ENCODE measurements around the gene UNK. TPM values are rescaled to one million over a fixed set of nuclear protein-coding genes. Genes with fewer than 3 reads are reported as not detected.

UNK gene
- total and polyA plus RNA-seq, 9 of the 15 experiments (the other 6 are each of a cell fraction or from before 2014, with no cell fraction given), result 12.8 to 38.6 (median 24.8) TPM

- TF ChIP-seq WHSC1 (IDR thresholded peaks at IDR 0.05; ENCODE audit: low read length) (no peak), ZNF511 (CRISPR knock-in tag; IDR thresholded peaks at IDR 0.05) (no peak), ZBTB17 (CRISPR knock-in tag; IDR thresholded peaks at IDR 0.05) (peak; percentile 90), ZNF347 (CRISPR knock-in tag; IDR thresholded peaks at IDR 0.05; ENCODE audit: low read depth) (no peak), NR3C1 (CRISPR knock-in tag; IDR thresholded peaks at IDR 0.05) (no peak), ZNF780A (CRISPR knock-in tag; IDR thresholded peaks at IDR 0.05) (no peak), SMARCC2 (IDR thresholded peaks at IDR 0.05; ENCODE audit: low read depth) (no peak), TBP (optimal IDR thresholded peaks at IDR 0.05; ENCODE audit: low read depth, low read length) (no peak), SMARCA4 (IDR thresholded peaks at IDR 0.05) (0 out of 2 replicates have a peak, but pooled peaks have one; percentile 36), PHF20 (IDR thresholded peaks at IDR 0.05; ENCODE audit: partially characterized antibody) (no peak), CAMTA2 (CRISPR knock-in tag; conservative IDR thresholded peaks at IDR 0.05) (no peak), NELFE (IDR thresholded peaks at IDR 0.05; ENCODE audit: insufficient read depth, insufficient read length) (no peak), ZBTB5 (IDR thresholded peaks at IDR 0.05) (no peak), E2F6 (IDR thresholded peaks at IDR 0.05; ENCODE audit: borderline replicate concordance in 1 of 2, extremely low read depth in 1 of 2, insufficient read depth in 1 of 2, insufficient read length in 1 of 2, low read depth in 1 of 2, low read length in 1 of 2, poor library complexity in 1 of 2, severe bottlenecking in 1 of 2) (peak; percentile 12 to 68), GATA2 (CRISPR knock-in tag; IDR thresholded peaks at IDR 0.05) (no peak), NFE2L1 (tag; IDR thresholded peaks at IDR 0.05; ENCODE audit: borderline replicate concordance, low read depth) (no peak), ZNF165 (CRISPR knock-in tag; IDR thresholded peaks at IDR 0.05; ENCODE audit: borderline replicate concordance) (no peak), POLR2AphosphoS2 (IDR thresholded peaks at IDR 0.05; ENCODE audit: low read length) (no peak), ZNF431 (CRISPR knock-in tag; IDR thresholded peaks at IDR 0.05) (no peak), HMBOX1 (IDR thresholded peaks at IDR 0.05) (no peak)
Measured at GRCh38 chr17:75764711-75765421, 19.7 kb upstream of the UNK start, which contains the start of gene GALK1 (continued).
